Hepatocyte (in vitro differentiated cells): ENCODE data around the gene SHPK.

Experiments
- EZH2 ChIP-seq: fragments of 200-600 bp; sonication (generic); IDR thresholded peaks from 2 replicates; pipeline ENCODE4 v1.6.1; 2016; ENCODE audit warnings: antibody characterized with exemption, mild to moderate bottlenecking, borderline replicate concordance
- TF ChIP-seq, protein P1 (sequence below): fragments of 200-600 bp; sonication (generic); IDR thresholded peaks from 2 replicates; pipeline ENCODE4 v1.5.1; 2016; ENCODE audit warnings: antibody characterized with exemption, mild to moderate bottlenecking; ENCODE audit not compliant: poor library complexity

- TF ChIP-seq, protein P1, sequence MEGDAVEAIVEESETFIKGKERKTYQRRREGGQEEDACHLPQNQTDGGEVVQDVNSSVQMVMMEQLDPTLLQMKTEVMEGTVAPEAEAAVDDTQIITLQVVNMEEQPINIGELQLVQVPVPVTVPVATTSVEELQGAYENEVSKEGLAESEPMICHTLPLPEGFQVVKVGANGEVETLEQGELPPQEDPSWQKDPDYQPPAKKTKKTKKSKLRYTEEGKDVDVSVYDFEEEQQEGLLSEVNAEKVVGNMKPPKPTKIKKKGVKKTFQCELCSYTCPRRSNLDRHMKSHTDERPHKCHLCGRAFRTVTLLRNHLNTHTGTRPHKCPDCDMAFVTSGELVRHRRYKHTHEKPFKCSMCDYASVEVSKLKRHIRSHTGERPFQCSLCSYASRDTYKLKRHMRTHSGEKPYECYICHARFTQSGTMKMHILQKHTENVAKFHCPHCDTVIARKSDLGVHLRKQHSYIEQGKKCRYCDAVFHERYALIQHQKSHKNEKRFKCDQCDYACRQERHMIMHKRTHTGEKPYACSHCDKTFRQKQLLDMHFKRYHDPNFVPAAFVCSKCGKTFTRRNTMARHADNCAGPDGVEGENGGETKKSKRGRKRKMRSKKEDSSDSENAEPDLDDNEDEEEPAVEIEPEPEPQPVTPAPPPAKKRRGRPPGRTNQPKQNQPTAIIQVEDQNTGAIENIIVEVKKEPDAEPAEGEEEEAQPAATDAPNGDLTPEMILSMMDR = no peak
- no peak for TF ChIP-seq EZH2
These were observed at the start of gene SHPK, which contains the start of gene CTNS for GRCh38 chr17:3636154-3636907.
